Neural cell (in vitro differentiated cells): ENCODE results near the gene SPN. TPM values are rescaled to one million over a fixed set of nuclear protein-coding genes. Genes with fewer than 3 reads are reported as not detected.

Experiments
- H2AFZ ChIP-seq: fragments of 200-600, 300-800 bp; sonication (generic), shearing (Covaris generic); 2 replicates; pipeline ENCODE4 v1.6.0; 2014; ENCODE audit warnings: low read depth, mild to moderate bottlenecking, antibody characterized with exemption, low read length, moderate library complexity
- H3F3A ChIP-seq: fragments of 200-600 bp; shearing (Covaris generic); 2 replicates; pipeline ENCODE4 v1.6.1; 2016; ENCODE audit warnings: mild to moderate bottlenecking, moderate library complexity, mixed read lengths, antibody characterized with exemption, low read length; ENCODE audit not compliant: insufficient read depth, poor library complexity, severe bottlenecking
- H3K27ac ChIP-seq: fragments of 200-600, 300-800 bp; sonication (generic), shearing (Covaris generic); 2 replicates; pipeline ENCODE4 v1.5.1; 2014; ENCODE audit warnings: mild to moderate bottlenecking, low read length, moderate library complexity
- H3K27me3 ChIP-seq: fragments of 300-800, 200-600 bp; sonication (generic), shearing (Covaris generic); 2 replicates; pipeline ENCODE4 v1.6.0; 2014; ENCODE audit warnings: mild to moderate bottlenecking, low read depth, low read length, moderate library complexity; ENCODE audit not compliant: insufficient read depth
- H3K36me3 ChIP-seq: fragments of 300-800, 200-600 bp; sonication (generic), shearing (Covaris generic); 2 replicates; pipeline ENCODE4 v1.5.1; 2014; ENCODE audit warnings: mild to moderate bottlenecking, antibody characterized with exemption, low read length, moderate library complexity; ENCODE audit not compliant: insufficient read depth
- H3K4me2 ChIP-seq: fragments of 300-800, 200-600 bp; sonication (generic), shearing (Covaris generic); 2 replicates; pipeline ENCODE4 v1.6.0; 2014; ENCODE audit warnings: mild to moderate bottlenecking, low read length
- H3K4me3 ChIP-seq: fragments of 300-800, 200-600 bp; sonication (generic), shearing (Covaris generic); 2 replicates; pipeline ENCODE4 v1.5.1; 2014; ENCODE audit warnings: mild to moderate bottlenecking, low read length, moderate library complexity
- H3K79me2 ChIP-seq: fragments of 200-600 bp; shearing (Covaris generic); replicated peaks from 2 replicates; pipeline ENCODE4 v1.6.0; 2014; ENCODE audit warnings: mild to moderate bottlenecking, low read length, moderate library complexity; ENCODE audit not compliant: insufficient read depth
- H3K9ac ChIP-seq: fragments of 300-800, 200-600 bp; sonication (generic), shearing (Covaris generic); 2 replicates; pipeline ENCODE4 v1.6.1; 2016; ENCODE audit warnings: mild to moderate bottlenecking, low read length, mixed read lengths
- H3K9me2 ChIP-seq: fragments of 200-600 bp; shearing (Covaris generic); 2 replicates; pipeline ENCODE4 v1.6.1; 2016; ENCODE audit warnings: mild to moderate bottlenecking, low read length, mixed read lengths; ENCODE audit not compliant: insufficient read depth
- H3K9me3 ChIP-seq: fragments of 200-600, 300-800 bp; sonication (generic), shearing (Covaris generic); 2 replicates; pipeline ENCODE4 v1.6.1; 2016; ENCODE audit warnings: mild to moderate bottlenecking, mixed run types, low read length, moderate library complexity, mixed read lengths
- H4K20me1 ChIP-seq: fragments of 200-600 bp; shearing (Covaris generic); 2 replicates; pipeline ENCODE4 v1.6.1; 2016; ENCODE audit warnings: mild to moderate bottlenecking, mixed run types; ENCODE audit not compliant: insufficient read depth
- CTCF ChIP-seq: fragments of 450-650 bp; IDR thresholded peaks from 2 replicates; pipeline ENCODE4 v1.5.1; 2014; ENCODE audit warnings: antibody characterized with exemption, mild to moderate bottlenecking, moderate library complexity; ENCODE audit not compliant: poor library complexity, severe bottlenecking
- EP300 ChIP-seq: fragments of 450-650 bp; conservative IDR thresholded peaks from 2 replicates; pipeline ENCODE4 v1.6.1; 2014; ENCODE audit warnings: antibody characterized with exemption, mild to moderate bottlenecking, moderate library complexity; ENCODE audit not compliant: poor library complexity, severe bottlenecking
- EZH2 ChIP-seq: fragments of 200-600, 300-800 bp; shearing (Covaris generic), sonication (generic); IDR thresholded peaks from 2 replicates; pipeline ENCODE4 v1.6.1; 2014; ENCODE audit warnings: antibody characterized with exemption, low read length, borderline replicate concordance, mild to moderate bottlenecking; ENCODE audit not compliant: insufficient read depth, poor library complexity, severe bottlenecking
- MXI1 ChIP-seq: fragments of 450-650 bp; conservative IDR thresholded peaks from 2 replicates; pipeline ENCODE4 v1.6.1; 2014; ENCODE audit warnings: antibody characterized with exemption, mild to moderate bottlenecking; ENCODE audit not compliant: poor library complexity, severe bottlenecking
- POLR2AphosphoS5 ChIP-seq: IDR thresholded peaks from 2 replicates; pipeline ENCODE4 v1.6.1; 2012
- RAD21 ChIP-seq: fragments of 450-650 bp; conservative IDR thresholded peaks from 2 replicates; pipeline ENCODE4 v1.6.1; 2014; ENCODE audit warnings: antibody characterized with exemption, mild to moderate bottlenecking, moderate library complexity
- REST ChIP-seq: IDR thresholded peaks from 2 replicates; pipeline ENCODE4 v1.6.1; 2012; ENCODE audit warnings: borderline replicate concordance
- SMC3 ChIP-seq: fragments of 450-650 bp; conservative IDR thresholded peaks from 2 replicates; pipeline ENCODE4 v1.6.1; 2014; ENCODE audit warnings: antibody characterized with exemption, mild to moderate bottlenecking, moderate library complexity; ENCODE audit not compliant: poor library complexity
- TAF1 ChIP-seq: IDR thresholded peaks from 2 replicates; pipeline ENCODE4 v1.6.1; 2012; ENCODE audit warnings: low read depth
- polyA plus RNA-seq: library from polyadenylated mRNA; depleted of rRNA; stranded (reverse); fragments of >200 nt; gene quantifications from 2 replicates; pipeline ENCODE4 v1.2.3, GENCODE V29; 2014

The SPN gene
- polyA plus RNA-seq, 1 donor from 2014 or later, result 0.09 TPM

GRCh38 chr16:29644973-29645693, 17.9 kb upstream of the SPN start:
- H2AFZ ChIP-seq, result no peak overlapping the region
- H3K9me3 ChIP-seq, result no peaks in the 10 kb centered on the region
- no peaks in the 10 kb centered on the region for H4K20me1 ChIP-seq
- TF ChIP-seq EP300 (no peak), RAD21 (no peak), TAF1 (no peak), MXI1 (no peak), EZH2 (no peak), POLR2AphosphoS5 (no peak), SMC3 (no peak), CTCF (no peak), REST (no peak)
- no peaks in the 10 kb centered on the region for H3F3A ChIP-seq
- H3K4me3 ChIP-seq, result no peak overlapping the region
- H3K9me2 ChIP-seq, result no peaks in the 10 kb centered on the region
- no peaks in the 10 kb centered on the region for H3K36me3 ChIP-seq
- H3K27ac ChIP-seq, result no peak overlapping the region
- no peaks in the 10 kb centered on the region for H3K27me3 ChIP-seq
- no peaks in the 10 kb centered on the region for H3K79me2 ChIP-seq
- H3K9ac ChIP-seq, result no peak overlapping the region
- no peak overlapping the region for H3K4me2 ChIP-seq

GRCh38 chr16:29645694-29646187, 17.3 kb upstream of the SPN start:
- no peak overlapping the region for H3K9ac ChIP-seq
- no peaks in the 10 kb centered on the region for H3K9me2 ChIP-seq
- no peak overlapping the region for H3K4me2 ChIP-seq
- TF ChIP-seq CTCF (no peak), EP300 (no peak), SMC3 (no peak), MXI1 (no peak), EZH2 (no peak), REST (no peak), POLR2AphosphoS5 (no peak), RAD21 (no peak), TAF1 (no peak)
- H3F3A ChIP-seq, result no peaks in the 10 kb centered on the region
- no peaks in the 10 kb centered on the region for H3K36me3 ChIP-seq
- no peaks in the 10 kb centered on the region for H3K79me2 ChIP-seq
- no peak overlapping the region for H3K27ac ChIP-seq
- H2AFZ ChIP-seq, result no peak overlapping the region
- H4K20me1 ChIP-seq, result no peaks in the 10 kb centered on the region
- H3K9me3 ChIP-seq, result no peaks in the 10 kb centered on the region
- no peaks in the 10 kb centered on the region for H3K27me3 ChIP-seq
- no peak overlapping the region for H3K4me3 ChIP-seq
